WERI-Rb-1 (cell line): ENCODE results near the gene CCDC6.

Source experiments
- DNase-seq: peaks from one replicate; pipeline ENCODE4 v3.0.0-alpha.2; 2020
- H3K27ac ChIP-seq: fragments of 250-450 bp; sonication (Bioruptor Pico); 2 replicates; pipeline ENCODE4 v1.5.1; 2020; ENCODE audit warnings: mild to moderate bottlenecking, moderate library complexity
- H3K27me3 ChIP-seq: fragments of 250-450 bp; sonication (Bioruptor Pico); 2 replicates; pipeline ENCODE4 v1.5.1; 2021; ENCODE audit warnings: mild to moderate bottlenecking, low read depth, moderate library complexity; ENCODE audit not compliant: insufficient read depth, severe bottlenecking
- H3K36me3 ChIP-seq: fragments of 250-450 bp; sonication (Bioruptor Pico); 2 replicates; pipeline ENCODE4 v1.5.1; 2020; ENCODE audit warnings: mild to moderate bottlenecking, moderate library complexity
- H3K4me3 ChIP-seq: 2 replicates; pipeline ENCODE4 v1.5.1; 2011; ENCODE audit warnings: low read depth, mild to moderate bottlenecking, control low read depth, low read length
- H3K9me3 ChIP-seq: fragments of 250-450 bp; sonication (Bioruptor Pico); 2 replicates; pipeline ENCODE4 v1.5.1; 2021; ENCODE audit warnings: mild to moderate bottlenecking, moderate library complexity; ENCODE audit not compliant: severe bottlenecking
- CTCF ChIP-seq: IDR thresholded peaks from 2 replicates; pipeline ENCODE4 v1.5.1; 2011; ENCODE audit warnings: low read depth, mild to moderate bottlenecking, control low read depth, inconsistent platforms, low read length

The CCDC6 gene

GRCh38 chr10:59926086-59926485, 19.7 kb upstream of the CCDC6 start:
- H3K27me3 ChIP-seq = no peaks in the 10 kb centered on the region
- peaks cover 6% of the 10 kb centered on the region for H3K9me3 ChIP-seq
- no peaks in the 10 kb centered on the region for H3K36me3 ChIP-seq
- no peak overlapping the region for H3K4me3 ChIP-seq
- no peak for TF ChIP-seq CTCF
- H3K27ac ChIP-seq = no peak overlapping the region
- no peak for DNase-seq

GRCh38 chr10:59922907-59923306, 16.6 kb upstream of the CCDC6 start:
- H3K4me3 ChIP-seq = no peak overlapping the region
- no peak overlapping the region for H3K27ac ChIP-seq
- no peaks in the 10 kb centered on the region for H3K36me3 ChIP-seq
- no peak for DNase-seq
- H3K27me3 ChIP-seq = no peaks in the 10 kb centered on the region
- no peak for TF ChIP-seq CTCF
- H3K9me3 ChIP-seq = peaks cover 4% of the 10 kb centered on the region

- TF ChIP-seq CTCF = no peak
- no peak overlapping the region for H3K4me3 ChIP-seq
- H3K9me3 ChIP-seq = peaks cover 5% of the 10 kb centered on the region
- H3K27me3 ChIP-seq = no peaks in the 10 kb centered on the region
- no peak overlapping the region for H3K27ac ChIP-seq
- no peak for DNase-seq
- no peaks in the 10 kb centered on the region for H3K36me3 ChIP-seq
Observed at GRCh38 chr10:59917922-59918321, 11.6 kb upstream of the CCDC6 start.

- no peak overlapping the region for H3K4me3 ChIP-seq
- H3K36me3 ChIP-seq = no peaks in the 10 kb centered on the region
- DNase-seq = no peak
- H3K27me3 ChIP-seq = no peaks in the 10 kb centered on the region
- TF ChIP-seq CTCF = no peak
- peaks cover 3% of the 10 kb centered on the region for H3K9me3 ChIP-seq
- no peak overlapping the region for H3K27ac ChIP-seq
Observed at GRCh38 chr10:59913547-59914237, 7.3 kb upstream of the CCDC6 start.

GRCh38 chr10:59910867-59911266, 4.5 kb upstream of the CCDC6 start:
- Histone ChIP-seq H3K36me3 (no peaks in the 10 kb centered on the region; the same call in 1 of the 2 replicates), H3K4me3 (no peak overlapping the region), H3K9me3 (peaks cover 3% of the 10 kb centered on the region), H3K27me3 (no peaks in the 10 kb centered on the region), H3K27ac (no peak overlapping the region)
- no peak for TF ChIP-seq CTCF
- DNase-seq = no peak

- no peak for TF ChIP-seq CTCF
- H3K9me3 ChIP-seq = peaks cover 3% of the 10 kb centered on the region
- H3K27me3 ChIP-seq = no peaks in the 10 kb centered on the region
- H3K36me3 ChIP-seq = no peaks in the 10 kb centered on the region; the same call in 1 of the 2 replicates
- H3K27ac ChIP-seq = no peak overlapping the region
- DNase-seq = no peak
- no peak overlapping the region for H3K4me3 ChIP-seq
Observed at GRCh38 chr10:59909815-59910214, 3.5 kb upstream of the CCDC6 start.
